ENCODE measurements around the gene CTXN2.

DNA sequence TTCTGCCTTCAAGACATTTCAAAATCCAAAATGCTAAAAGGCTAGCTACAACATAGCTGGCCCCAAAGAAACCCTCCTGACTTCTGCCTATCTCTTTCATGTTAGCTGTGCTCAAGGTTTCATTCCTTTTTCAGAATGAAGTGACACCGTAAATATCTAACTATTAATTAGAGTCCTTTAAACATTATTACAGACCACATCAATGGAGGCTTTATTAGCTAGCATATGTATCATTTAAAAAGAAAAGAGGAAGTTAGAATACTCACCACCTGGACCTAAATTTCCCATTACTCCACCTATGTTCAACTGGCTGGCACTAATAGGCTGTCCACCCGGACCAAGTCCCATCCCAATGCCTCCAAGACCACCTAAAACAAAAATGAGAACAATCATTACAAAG lies 37.9 kb upstream of the CTXN2 start:
- TF ChIP-seq EZH2 (IDR thresholded peaks at IDR 0.05; ENCODE audit: insufficient read depth, poor library complexity, severe bottlenecking), result no peak
- no peak for TF ChIP-seq EZH2phosphoT487 (IDR thresholded peaks at IDR 0.05; ENCODE audit: insufficient read depth, low read depth)
